Neural cell (in vitro differentiated cells): ENCODE results near the gene CDKL5. TPM values are rescaled to one million over a fixed set of nuclear protein-coding genes. Genes with fewer than 3 reads are reported as not detected.

Experiments used
- H2AFZ ChIP-seq: fragments of 200-600, 300-800 bp; sonication (generic), shearing (Covaris generic); 2 replicates; pipeline ENCODE4 v1.6.0; 2014; ENCODE audit warnings: low read depth, mild to moderate bottlenecking, antibody characterized with exemption, low read length, moderate library complexity
- H3F3A ChIP-seq: fragments of 200-600 bp; shearing (Covaris generic); 2 replicates; pipeline ENCODE4 v1.6.1; 2016; ENCODE audit warnings: mild to moderate bottlenecking, moderate library complexity, mixed read lengths, antibody characterized with exemption, low read length; ENCODE audit not compliant: insufficient read depth, poor library complexity, severe bottlenecking
- H3K27ac ChIP-seq: fragments of 200-600, 300-800 bp; sonication (generic), shearing (Covaris generic); 2 replicates; pipeline ENCODE4 v1.5.1; 2014; ENCODE audit warnings: mild to moderate bottlenecking, low read length, moderate library complexity
- H3K27me3 ChIP-seq: fragments of 300-800, 200-600 bp; sonication (generic), shearing (Covaris generic); 2 replicates; pipeline ENCODE4 v1.6.0; 2014; ENCODE audit warnings: mild to moderate bottlenecking, low read depth, low read length, moderate library complexity; ENCODE audit not compliant: insufficient read depth
- H3K36me3 ChIP-seq: fragments of 300-800, 200-600 bp; sonication (generic), shearing (Covaris generic); 2 replicates; pipeline ENCODE4 v1.5.1; 2014; ENCODE audit warnings: mild to moderate bottlenecking, antibody characterized with exemption, low read length, moderate library complexity; ENCODE audit not compliant: insufficient read depth
- H3K4me2 ChIP-seq: fragments of 300-800, 200-600 bp; sonication (generic), shearing (Covaris generic); 2 replicates; pipeline ENCODE4 v1.6.0; 2014; ENCODE audit warnings: mild to moderate bottlenecking, low read length
- H3K4me3 ChIP-seq: fragments of 300-800, 200-600 bp; sonication (generic), shearing (Covaris generic); 2 replicates; pipeline ENCODE4 v1.5.1; 2014; ENCODE audit warnings: mild to moderate bottlenecking, low read length, moderate library complexity
- H3K79me2 ChIP-seq: fragments of 200-600 bp; shearing (Covaris generic); replicated peaks from 2 replicates; pipeline ENCODE4 v1.6.0; 2014; ENCODE audit warnings: mild to moderate bottlenecking, low read length, moderate library complexity; ENCODE audit not compliant: insufficient read depth
- H3K9ac ChIP-seq: fragments of 300-800, 200-600 bp; sonication (generic), shearing (Covaris generic); 2 replicates; pipeline ENCODE4 v1.6.1; 2016; ENCODE audit warnings: mild to moderate bottlenecking, low read length, mixed read lengths
- H3K9me2 ChIP-seq: fragments of 200-600 bp; shearing (Covaris generic); 2 replicates; pipeline ENCODE4 v1.6.1; 2016; ENCODE audit warnings: mild to moderate bottlenecking, low read length, mixed read lengths; ENCODE audit not compliant: insufficient read depth
- H3K9me3 ChIP-seq: fragments of 200-600, 300-800 bp; sonication (generic), shearing (Covaris generic); 2 replicates; pipeline ENCODE4 v1.6.1; 2016; ENCODE audit warnings: mild to moderate bottlenecking, mixed run types, low read length, moderate library complexity, mixed read lengths
- H4K20me1 ChIP-seq: fragments of 200-600 bp; shearing (Covaris generic); 2 replicates; pipeline ENCODE4 v1.6.1; 2016; ENCODE audit warnings: mild to moderate bottlenecking, mixed run types; ENCODE audit not compliant: insufficient read depth
- CTCF ChIP-seq: fragments of 450-650 bp; IDR thresholded peaks from 2 replicates; pipeline ENCODE4 v1.5.1; 2014; ENCODE audit warnings: antibody characterized with exemption, mild to moderate bottlenecking, moderate library complexity; ENCODE audit not compliant: poor library complexity, severe bottlenecking
- EP300 ChIP-seq: fragments of 450-650 bp; conservative IDR thresholded peaks from 2 replicates; pipeline ENCODE4 v1.6.1; 2014; ENCODE audit warnings: antibody characterized with exemption, mild to moderate bottlenecking, moderate library complexity; ENCODE audit not compliant: poor library complexity, severe bottlenecking
- EZH2 ChIP-seq: fragments of 200-600, 300-800 bp; shearing (Covaris generic), sonication (generic); IDR thresholded peaks from 2 replicates; pipeline ENCODE4 v1.6.1; 2014; ENCODE audit warnings: antibody characterized with exemption, low read length, borderline replicate concordance, mild to moderate bottlenecking; ENCODE audit not compliant: insufficient read depth, poor library complexity, severe bottlenecking
- MXI1 ChIP-seq: fragments of 450-650 bp; conservative IDR thresholded peaks from 2 replicates; pipeline ENCODE4 v1.6.1; 2014; ENCODE audit warnings: antibody characterized with exemption, mild to moderate bottlenecking; ENCODE audit not compliant: poor library complexity, severe bottlenecking
- POLR2AphosphoS5 ChIP-seq: IDR thresholded peaks from 2 replicates; pipeline ENCODE4 v1.6.1; 2012
- RAD21 ChIP-seq: fragments of 450-650 bp; conservative IDR thresholded peaks from 2 replicates; pipeline ENCODE4 v1.6.1; 2014; ENCODE audit warnings: antibody characterized with exemption, mild to moderate bottlenecking, moderate library complexity
- REST ChIP-seq: IDR thresholded peaks from 2 replicates; pipeline ENCODE4 v1.6.1; 2012; ENCODE audit warnings: borderline replicate concordance
- SMC3 ChIP-seq: fragments of 450-650 bp; conservative IDR thresholded peaks from 2 replicates; pipeline ENCODE4 v1.6.1; 2014; ENCODE audit warnings: antibody characterized with exemption, mild to moderate bottlenecking, moderate library complexity; ENCODE audit not compliant: poor library complexity
- TAF1 ChIP-seq: IDR thresholded peaks from 2 replicates; pipeline ENCODE4 v1.6.1; 2012; ENCODE audit warnings: low read depth
- polyA plus RNA-seq: library from polyadenylated mRNA; depleted of rRNA; stranded (reverse); fragments of >200 nt; gene quantifications from 2 replicates; pipeline ENCODE4 v1.2.3, GENCODE V29; 2014

Gene CDKL5
- polyA plus RNA-seq, 1 donor from 2014 or later = 5.3 TPM

- Histone ChIP-seq H3K36me3 (no peaks in the 10 kb centered on the region), H3K9ac (no peak overlapping the region), H3F3A (no peaks in the 10 kb centered on the region), H3K4me2 (no peak overlapping the region), H4K20me1 (no peaks in the 10 kb centered on the region), H3K9me3 (no peaks in the 10 kb centered on the region), H3K9me2 (no peaks in the 10 kb centered on the region), H3K27me3 (no peaks in the 10 kb centered on the region), H2AFZ (no peak overlapping the region), H3K79me2 (no peaks in the 10 kb centered on the region), H3K27ac (peak overlapping the region; percentile 31), H3K4me3 (no peak overlapping the region)
- TF ChIP-seq REST = peak; percentile 69
- TF ChIP-seq EP300 = peak; percentile 62
- no peak for TF ChIP-seq SMC3
These were observed 135.6 kb downstream of the CDKL5 start for GRCh38 chrX:18561020-18561419.

GRCh38 chrX:18565727-18566126 lies 140.3 kb downstream of the CDKL5 start:
- Histone ChIP-seq H3K4me2 (no peak overlapping the region), H3K4me3 (no peak overlapping the region), H4K20me1 (no peaks in the 10 kb centered on the region), H3K9me3 (no peaks in the 10 kb centered on the region), H3K9ac (no peak overlapping the region), H3F3A (no peaks in the 10 kb centered on the region), H3K9me2 (no peaks in the 10 kb centered on the region), H3K36me3 (no peaks in the 10 kb centered on the region), H3K27me3 (no peaks in the 10 kb centered on the region), H3K27ac (no peak overlapping the region), H2AFZ (no peak overlapping the region), H3K79me2 (no peaks in the 10 kb centered on the region)
- TF ChIP-seq RAD21 = no peak
- no peak for TF ChIP-seq CTCF
- TF ChIP-seq EP300 = no peak
- TF ChIP-seq EZH2 = no peak
- no peak for TF ChIP-seq TAF1
- TF ChIP-seq REST = no peak
- no peak for TF ChIP-seq MXI1
- TF ChIP-seq POLR2AphosphoS5 = no peak
- TF ChIP-seq SMC3 = no peak
